HEK293 (cell line): ENCODE measurements around the gene BFAR.

Experiments
- MYNN ChIP-seq: fragments of 450-650 bp; formaldehyde crosslinking; IDR thresholded peaks from 2 replicates; pipeline ENCODE4 v1.5.1; 2016; ENCODE audit warnings: missing biosample characterization, missing genetic modification characterization, borderline replicate concordance
- YY1 ChIP-seq: fragments of 450-650 bp; formaldehyde crosslinking; IDR thresholded peaks from 2 replicates; pipeline ENCODE4 v1.5.1; 2018; ENCODE audit warnings: missing biosample characterization, missing genetic modification characterization
- ZBTB7A ChIP-seq: fragments of 450-650 bp; formaldehyde crosslinking; IDR thresholded peaks from 2 replicates; pipeline ENCODE4 v1.5.1; 2016; ENCODE audit warnings: low read depth, missing biosample characterization, missing genetic modification characterization
- ZNF660 ChIP-seq: fragments of 450-650 bp; IDR thresholded peaks from 2 replicates; pipeline ENCODE4 v1.5.1; 2018; ENCODE audit warnings: missing biosample characterization, mild to moderate bottlenecking, missing genetic modification characterization
- ZNF785 ChIP-seq: fragments of 450-650 bp; formaldehyde crosslinking; IDR thresholded peaks from 2 replicates; pipeline ENCODE4 v1.5.1; 2016; ENCODE audit warnings: missing biosample characterization, missing genetic modification characterization
- TF ChIP-seq, protein P1 (sequence below): fragments of 450-650 bp; formaldehyde crosslinking; IDR thresholded peaks from 2 replicates; pipeline ENCODE4 v1.5.1; 2016; ENCODE audit warnings: missing biosample characterization, missing genetic modification characterization
- TF ChIP-seq, protein P2 (sequence below): fragments of 450-650 bp; formaldehyde crosslinking; IDR thresholded peaks from 2 replicates; pipeline ENCODE4 v1.5.1; 2016; ENCODE audit warnings: missing biosample characterization, missing genetic modification characterization
- TF ChIP-seq, protein P3 (sequence below): fragments of 450-650 bp; formaldehyde crosslinking; IDR thresholded peaks from 2 replicates; pipeline ENCODE4 v1.5.1; 2016; ENCODE audit warnings: missing biosample characterization, missing genetic modification characterization
- TF ChIP-seq, protein P4 (sequence below): fragments of 450-650 bp; formaldehyde crosslinking; IDR thresholded peaks from 2 replicates; pipeline ENCODE4 v1.5.1; 2017; ENCODE audit warnings: missing biosample characterization, mild to moderate bottlenecking, missing genetic modification characterization, moderate library complexity
- TF ChIP-seq, protein P5 (sequence below): fragments of 450-650 bp; IDR thresholded peaks from 2 replicates; pipeline ENCODE4 v1.5.1; 2018; ENCODE audit warnings: missing biosample characterization, missing genetic modification characterization

DNA sequence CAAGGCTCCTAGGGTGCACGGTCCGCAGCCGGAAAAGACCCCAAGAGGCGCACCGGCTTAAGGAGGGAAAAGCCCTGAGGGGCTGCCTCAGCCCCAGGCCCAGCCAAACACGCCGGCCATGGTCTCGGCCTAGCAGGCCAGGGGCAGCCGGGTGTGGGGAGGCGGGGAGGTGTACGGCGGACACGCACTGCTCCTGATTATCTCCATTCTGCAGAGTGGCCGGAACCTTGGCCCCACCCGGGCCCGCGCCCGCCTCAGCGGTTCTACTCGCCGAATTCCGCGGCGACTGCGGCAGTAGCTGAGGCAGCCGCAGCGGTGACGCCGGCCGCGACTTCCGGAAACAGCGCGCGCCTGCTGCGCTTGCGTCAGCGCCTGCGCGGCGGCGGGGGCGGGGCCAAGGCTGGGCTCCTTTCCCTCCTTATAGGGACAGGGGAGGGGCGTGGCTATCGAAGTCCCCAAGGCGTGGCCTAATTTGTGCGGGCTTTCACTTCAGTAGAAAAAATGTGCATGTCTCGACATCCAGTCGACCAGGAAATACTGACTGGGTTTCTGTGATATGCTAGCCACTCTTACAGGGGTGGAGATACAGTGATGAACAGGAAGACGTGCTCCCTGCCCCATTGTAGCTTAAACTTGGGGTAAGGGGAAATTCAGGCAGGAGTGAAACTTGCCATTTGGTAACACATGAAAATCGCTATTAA lies 2.7 kb upstream of the BFAR start, which contains the start of gene PARN:
- TF ChIP-seq, protein P1, sequence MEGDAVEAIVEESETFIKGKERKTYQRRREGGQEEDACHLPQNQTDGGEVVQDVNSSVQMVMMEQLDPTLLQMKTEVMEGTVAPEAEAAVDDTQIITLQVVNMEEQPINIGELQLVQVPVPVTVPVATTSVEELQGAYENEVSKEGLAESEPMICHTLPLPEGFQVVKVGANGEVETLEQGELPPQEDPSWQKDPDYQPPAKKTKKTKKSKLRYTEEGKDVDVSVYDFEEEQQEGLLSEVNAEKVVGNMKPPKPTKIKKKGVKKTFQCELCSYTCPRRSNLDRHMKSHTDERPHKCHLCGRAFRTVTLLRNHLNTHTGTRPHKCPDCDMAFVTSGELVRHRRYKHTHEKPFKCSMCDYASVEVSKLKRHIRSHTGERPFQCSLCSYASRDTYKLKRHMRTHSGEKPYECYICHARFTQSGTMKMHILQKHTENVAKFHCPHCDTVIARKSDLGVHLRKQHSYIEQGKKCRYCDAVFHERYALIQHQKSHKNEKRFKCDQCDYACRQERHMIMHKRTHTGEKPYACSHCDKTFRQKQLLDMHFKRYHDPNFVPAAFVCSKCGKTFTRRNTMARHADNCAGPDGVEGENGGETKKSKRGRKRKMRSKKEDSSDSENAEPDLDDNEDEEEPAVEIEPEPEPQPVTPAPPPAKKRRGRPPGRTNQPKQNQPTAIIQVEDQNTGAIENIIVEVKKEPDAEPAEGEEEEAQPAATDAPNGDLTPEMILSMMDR, result no peak
- TF ChIP-seq, protein P2, sequence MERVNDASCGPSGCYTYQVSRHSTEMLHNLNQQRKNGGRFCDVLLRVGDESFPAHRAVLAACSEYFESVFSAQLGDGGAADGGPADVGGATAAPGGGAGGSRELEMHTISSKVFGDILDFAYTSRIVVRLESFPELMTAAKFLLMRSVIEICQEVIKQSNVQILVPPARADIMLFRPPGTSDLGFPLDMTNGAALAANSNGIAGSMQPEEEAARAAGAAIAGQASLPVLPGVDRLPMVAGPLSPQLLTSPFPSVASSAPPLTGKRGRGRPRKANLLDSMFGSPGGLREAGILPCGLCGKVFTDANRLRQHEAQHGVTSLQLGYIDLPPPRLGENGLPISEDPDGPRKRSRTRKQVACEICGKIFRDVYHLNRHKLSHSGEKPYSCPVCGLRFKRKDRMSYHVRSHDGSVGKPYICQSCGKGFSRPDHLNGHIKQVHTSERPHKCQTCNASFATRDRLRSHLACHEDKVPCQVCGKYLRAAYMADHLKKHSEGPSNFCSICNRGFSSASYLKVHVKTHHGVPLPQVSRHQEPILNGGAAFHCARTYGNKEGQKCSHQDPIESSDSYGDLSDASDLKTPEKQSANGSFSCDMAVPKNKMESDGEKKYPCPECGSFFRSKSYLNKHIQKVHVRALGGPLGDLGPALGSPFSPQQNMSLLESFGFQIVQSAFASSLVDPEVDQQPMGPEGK (tag by site-specific recombination), result peak; percentile 53; the same call in 1 of the 2 replicates
- peak; percentile 81 for TF ChIP-seq YY1 (tag by site-specific recombination)
- TF ChIP-seq, protein P3, sequence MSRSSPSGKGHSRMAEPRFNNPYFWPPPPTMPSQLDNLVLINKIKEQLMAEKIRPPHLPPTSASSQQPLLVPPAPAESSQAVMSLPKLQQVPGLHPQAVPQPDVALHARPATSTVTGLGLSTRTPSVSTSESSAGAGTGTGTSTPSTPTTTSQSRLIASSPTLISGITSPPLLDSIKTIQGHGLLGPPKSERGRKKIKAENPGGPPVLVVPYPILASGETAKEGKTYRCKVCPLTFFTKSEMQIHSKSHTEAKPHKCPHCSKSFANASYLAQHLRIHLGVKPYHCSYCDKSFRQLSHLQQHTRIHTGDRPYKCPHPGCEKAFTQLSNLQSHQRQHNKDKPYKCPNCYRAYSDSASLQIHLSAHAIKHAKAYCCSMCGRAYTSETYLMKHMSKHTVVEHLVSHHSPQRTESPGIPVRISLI (tag by site-specific recombination), result peak; percentile 58; the same call in 1 of the 2 replicates
- TF ChIP-seq ZNF660, result peak; percentile 84
- TF ChIP-seq, protein P4, sequence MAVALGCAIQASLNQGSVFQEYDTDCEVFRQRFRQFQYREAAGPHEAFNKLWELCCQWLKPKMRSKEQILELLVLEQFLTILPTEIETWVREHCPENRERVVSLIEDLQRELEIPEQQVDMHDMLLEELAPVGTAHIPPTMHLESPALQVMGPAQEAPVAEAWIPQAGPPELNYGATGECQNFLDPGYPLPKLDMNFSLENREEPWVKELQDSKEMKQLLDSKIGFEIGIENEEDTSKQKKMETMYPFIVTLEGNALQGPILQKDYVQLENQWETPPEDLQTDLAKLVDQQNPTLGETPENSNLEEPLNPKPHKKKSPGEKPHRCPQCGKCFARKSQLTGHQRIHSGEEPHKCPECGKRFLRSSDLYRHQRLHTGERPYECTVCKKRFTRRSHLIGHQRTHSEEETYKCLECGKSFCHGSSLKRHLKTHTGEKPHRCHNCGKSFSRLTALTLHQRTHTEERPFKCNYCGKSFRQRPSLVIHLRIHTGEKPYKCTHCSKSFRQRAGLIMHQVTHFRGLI (tag by site-specific recombination), result peak; percentile 10; the same call in 1 of the 2 replicates
- TF ChIP-seq, protein P5, sequence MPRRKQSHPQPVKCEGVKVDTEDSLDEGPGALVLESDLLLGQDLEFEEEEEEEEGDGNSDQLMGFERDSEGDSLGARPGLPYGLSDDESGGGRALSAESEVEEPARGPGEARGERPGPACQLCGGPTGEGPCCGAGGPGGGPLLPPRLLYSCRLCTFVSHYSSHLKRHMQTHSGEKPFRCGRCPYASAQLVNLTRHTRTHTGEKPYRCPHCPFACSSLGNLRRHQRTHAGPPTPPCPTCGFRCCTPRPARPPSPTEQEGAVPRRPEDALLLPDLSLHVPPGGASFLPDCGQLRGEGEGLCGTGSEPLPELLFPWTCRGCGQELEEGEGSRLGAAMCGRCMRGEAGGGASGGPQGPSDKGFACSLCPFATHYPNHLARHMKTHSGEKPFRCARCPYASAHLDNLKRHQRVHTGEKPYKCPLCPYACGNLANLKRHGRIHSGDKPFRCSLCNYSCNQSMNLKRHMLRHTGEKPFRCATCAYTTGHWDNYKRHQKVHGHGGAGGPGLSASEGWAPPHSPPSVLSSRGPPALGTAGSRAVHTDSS (tag by site-specific recombination), result no peak
- TF ChIP-seq ZBTB7A (tag by site-specific recombination), result peak; percentile 62; the same call in 1 of the 2 replicates
- TF ChIP-seq MYNN (tag by site-specific recombination), result no peak
- no peak for TF ChIP-seq ZNF785
